ENCODE results near the gene ABLIM1.

DNA sequence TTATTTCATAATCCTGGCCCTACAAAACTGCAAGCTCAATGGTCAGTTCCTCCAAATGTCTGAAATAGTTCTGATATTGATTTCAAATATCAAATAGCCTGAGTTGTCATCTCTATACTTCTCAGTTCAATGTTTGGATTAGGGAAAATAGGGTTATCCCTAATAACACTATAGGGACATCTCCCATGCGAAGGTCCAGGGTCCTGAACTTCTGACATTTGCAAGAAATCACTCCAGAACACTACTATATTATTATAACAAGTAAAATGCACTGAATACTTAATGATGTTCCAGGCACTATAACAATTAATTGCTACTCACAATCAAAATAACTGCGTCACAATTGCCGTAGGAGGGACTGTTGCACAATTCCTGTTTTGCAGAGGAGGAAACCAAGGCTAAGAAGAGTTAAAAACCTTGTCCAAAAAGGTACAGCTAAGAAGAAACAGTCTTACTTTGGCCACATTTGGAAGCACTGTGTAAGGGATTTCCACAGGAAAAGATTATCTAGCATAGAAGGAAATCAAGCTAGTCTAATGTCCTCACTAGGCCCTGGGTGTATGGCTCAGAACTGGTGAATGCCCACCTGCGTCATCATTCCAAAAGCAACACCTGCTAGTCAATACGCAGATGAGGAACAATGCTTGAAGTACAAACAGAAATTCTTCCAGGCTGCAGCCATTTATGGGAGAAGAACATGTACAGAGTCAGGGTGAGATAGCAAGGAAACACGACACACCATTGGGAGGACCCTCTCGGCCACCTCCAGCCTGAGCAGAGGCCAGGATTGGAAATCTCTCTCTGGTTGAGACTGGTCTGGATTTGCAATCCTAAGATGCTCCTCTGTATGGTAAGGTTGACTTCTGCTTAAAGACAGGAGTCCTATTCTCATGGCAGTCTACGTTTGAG is 48.3 kb downstream of the ABLIM1 start:
- TF ChIP-seq, protein P1, sequence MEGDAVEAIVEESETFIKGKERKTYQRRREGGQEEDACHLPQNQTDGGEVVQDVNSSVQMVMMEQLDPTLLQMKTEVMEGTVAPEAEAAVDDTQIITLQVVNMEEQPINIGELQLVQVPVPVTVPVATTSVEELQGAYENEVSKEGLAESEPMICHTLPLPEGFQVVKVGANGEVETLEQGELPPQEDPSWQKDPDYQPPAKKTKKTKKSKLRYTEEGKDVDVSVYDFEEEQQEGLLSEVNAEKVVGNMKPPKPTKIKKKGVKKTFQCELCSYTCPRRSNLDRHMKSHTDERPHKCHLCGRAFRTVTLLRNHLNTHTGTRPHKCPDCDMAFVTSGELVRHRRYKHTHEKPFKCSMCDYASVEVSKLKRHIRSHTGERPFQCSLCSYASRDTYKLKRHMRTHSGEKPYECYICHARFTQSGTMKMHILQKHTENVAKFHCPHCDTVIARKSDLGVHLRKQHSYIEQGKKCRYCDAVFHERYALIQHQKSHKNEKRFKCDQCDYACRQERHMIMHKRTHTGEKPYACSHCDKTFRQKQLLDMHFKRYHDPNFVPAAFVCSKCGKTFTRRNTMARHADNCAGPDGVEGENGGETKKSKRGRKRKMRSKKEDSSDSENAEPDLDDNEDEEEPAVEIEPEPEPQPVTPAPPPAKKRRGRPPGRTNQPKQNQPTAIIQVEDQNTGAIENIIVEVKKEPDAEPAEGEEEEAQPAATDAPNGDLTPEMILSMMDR (IDR thresholded peaks at IDR 0.05): no peak
- TF ChIP-seq ETV6 (CRISPR knock-in tag; IDR thresholded peaks at IDR 0.05): no peak
